Midbrain (tissue), 1 donor: ENCODE results near the gene GRAMD1C.

Source experiments
- DNase-seq: peaks from one replicate; lab custom pipeline; 2025; lab: John Stamatoyannopoulos, UW

The GRAMD1C gene

DNA sequence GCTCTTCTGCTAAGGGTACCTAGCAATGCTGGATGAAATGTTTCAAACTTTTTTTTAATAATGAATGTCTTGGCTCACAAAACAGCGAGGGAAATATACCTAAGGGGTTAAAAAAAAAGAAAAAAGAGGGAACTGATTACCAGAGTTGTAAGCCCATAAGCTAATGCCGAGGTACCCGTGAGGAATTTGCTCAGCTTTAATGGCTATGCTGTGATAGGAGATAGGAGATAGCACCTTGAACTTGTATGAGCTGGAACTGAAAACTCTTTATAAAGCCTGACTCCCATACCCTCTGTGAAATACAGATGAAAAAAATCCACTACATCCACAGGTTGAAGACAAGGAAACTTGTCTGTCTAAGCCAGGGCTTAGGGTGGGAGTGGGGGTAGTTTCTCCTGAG, 13.9 kb downstream of the GRAMD1C start:
- no peak for DNase-seq

GRCh38 chr3:113867506-113867905, 28.9 kb downstream of the GRAMD1C start:
- DNase-seq: no peak

- no peak for DNase-seq
Observed at GRCh38 chr3:113873293-113873692, 34.7 kb downstream of the GRAMD1C start.

GRCh38 chr3:113873814-113874526, 35.4 kb downstream of the GRAMD1C start:
- no peak for DNase-seq

DNA sequence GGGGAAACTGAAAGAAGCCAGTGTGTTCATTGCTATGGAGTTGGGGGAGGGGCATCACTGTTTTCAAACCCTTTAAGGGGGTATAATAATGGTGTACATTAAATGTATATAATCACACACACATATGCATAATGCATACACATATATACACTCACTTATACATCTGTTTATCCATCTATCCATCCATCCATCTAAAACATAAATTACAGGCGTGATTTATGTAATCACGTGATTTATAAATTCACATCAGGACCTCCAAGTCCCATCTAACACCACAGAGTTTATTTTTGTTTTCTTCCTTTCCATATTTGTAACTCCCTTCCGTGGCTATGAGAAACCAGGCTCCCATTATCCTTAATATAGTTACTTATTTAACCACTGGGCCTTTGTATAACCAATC, 39.8 kb downstream of the GRAMD1C start:
- no peak for DNase-seq

GRCh38 chr3:113885050-113885449, 46.5 kb downstream of the GRAMD1C start:
- no peak for DNase-seq

GRCh38 chr3:113890256-113890900, 51.8 kb downstream of the GRAMD1C start:
- no peak for DNase-seq

DNA sequence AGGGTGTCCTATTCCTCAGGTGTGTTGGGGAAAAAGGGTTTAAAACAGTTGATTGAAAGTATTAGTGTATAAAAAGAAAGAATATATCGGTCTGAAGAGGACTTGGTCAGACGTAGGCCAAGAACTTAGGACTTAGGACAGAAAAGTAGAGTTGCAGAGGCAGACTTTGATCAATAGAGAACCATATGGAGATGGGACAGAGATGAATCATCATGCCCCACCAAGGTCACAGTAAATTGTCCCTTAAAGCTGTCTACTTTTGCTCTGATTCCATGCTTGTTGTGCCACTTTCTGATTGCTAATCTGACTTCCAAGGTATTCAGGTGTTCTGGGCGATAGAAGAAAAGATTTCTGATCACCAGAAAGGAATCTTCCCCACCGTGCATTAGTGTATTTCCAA, 56.3 kb downstream of the GRAMD1C start:
- no peak for DNase-seq

- no peak for DNase-seq
Observed at GRCh38 chr3:113895964-113896363, 57.4 kb downstream of the GRAMD1C start.

DNA sequence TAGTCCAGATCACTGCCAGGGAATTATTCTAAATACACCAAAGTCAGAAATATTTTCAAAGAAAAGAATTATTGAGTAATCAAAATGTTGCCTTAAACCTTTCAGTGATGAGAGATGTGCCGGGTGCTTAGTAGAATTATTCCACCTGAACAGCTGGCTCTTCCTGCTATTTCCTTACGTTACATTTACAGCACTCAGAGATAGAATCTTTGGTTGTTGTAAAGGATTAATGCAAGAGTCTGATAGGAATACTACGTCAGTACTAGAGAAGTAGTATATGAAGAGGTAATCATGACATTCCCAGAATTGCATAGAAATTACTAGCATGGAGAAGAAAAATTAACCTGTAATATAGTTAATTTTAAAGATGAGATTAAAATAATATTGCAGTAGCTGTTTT, 58.3 kb downstream of the GRAMD1C start:
- no peak for DNase-seq

DNA sequence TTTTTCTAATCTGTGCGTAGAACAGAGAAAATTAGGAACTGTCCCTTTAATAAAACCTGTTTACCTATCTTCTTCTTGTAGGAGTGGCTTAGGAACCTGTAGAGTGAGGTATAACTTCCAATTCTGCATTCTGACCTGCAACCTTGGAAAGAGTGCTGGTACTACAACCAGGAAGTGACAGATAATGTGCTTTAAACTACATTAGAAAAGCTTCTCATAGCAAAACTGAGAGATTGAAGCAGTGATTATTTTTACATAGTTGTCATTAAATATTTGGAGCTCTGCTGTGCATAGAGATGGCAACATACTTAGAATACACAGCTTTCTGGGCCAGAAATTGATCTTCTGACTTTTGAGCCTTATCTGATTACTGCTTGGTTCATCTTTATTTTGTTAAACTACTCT, 58.8 kb downstream of the GRAMD1C start:
- DNase-seq: no peak

DNA sequence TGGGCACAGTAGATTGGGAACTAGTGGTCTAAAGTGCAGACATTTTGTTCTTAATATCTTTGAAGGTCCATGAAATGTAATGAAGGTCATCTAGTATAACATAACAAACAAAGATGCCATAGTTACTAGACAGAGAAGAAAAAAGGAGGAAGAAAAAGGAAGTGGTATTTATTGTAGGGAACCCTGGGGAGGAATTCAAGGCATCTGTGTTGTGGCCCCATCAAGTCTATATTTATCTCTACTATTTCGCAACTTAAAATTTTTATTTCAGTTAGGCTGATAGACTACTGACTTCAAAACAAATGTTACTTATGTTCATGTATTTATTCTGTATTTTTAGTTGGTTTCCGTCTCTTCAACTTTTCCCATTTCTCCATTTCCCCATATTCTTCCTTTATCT, 60.3 kb downstream of the GRAMD1C start:
- DNase-seq: no peak

DNA sequence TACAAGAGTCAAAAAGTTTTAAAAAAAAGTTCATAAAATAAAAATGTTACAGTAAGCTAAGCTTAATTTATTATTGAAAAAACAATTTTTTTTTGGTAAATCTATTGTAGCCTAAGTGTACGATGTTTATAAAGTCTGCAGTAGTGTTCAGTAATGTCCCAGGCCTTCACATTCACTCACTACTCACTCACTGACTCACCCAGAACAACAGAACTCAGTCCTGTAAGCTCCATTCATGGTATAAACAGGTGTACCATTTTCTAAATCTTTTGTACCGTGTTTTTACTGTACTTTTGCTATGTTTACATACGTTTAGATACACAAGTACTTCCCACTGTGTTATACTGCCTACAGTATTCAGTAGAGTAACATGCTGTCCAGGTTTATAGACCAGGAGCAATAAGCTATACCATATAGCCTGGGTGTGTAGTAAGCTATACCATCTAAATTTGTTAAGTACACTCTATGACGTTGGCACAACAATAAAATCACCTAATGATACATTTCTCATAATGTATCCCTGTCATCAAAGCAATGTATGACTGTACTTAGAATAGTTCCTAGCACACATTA, 68.1 kb downstream of the GRAMD1C start:
- no peak for DNase-seq

- DNase-seq: no peak
Observed at GRCh38 chr3:113908133-113908532, 69.5 kb downstream of the GRAMD1C start.

- no peak for DNase-seq
Observed at GRCh38 chr3:113910966-113911365, 72.4 kb downstream of the GRAMD1C start.

DNA sequence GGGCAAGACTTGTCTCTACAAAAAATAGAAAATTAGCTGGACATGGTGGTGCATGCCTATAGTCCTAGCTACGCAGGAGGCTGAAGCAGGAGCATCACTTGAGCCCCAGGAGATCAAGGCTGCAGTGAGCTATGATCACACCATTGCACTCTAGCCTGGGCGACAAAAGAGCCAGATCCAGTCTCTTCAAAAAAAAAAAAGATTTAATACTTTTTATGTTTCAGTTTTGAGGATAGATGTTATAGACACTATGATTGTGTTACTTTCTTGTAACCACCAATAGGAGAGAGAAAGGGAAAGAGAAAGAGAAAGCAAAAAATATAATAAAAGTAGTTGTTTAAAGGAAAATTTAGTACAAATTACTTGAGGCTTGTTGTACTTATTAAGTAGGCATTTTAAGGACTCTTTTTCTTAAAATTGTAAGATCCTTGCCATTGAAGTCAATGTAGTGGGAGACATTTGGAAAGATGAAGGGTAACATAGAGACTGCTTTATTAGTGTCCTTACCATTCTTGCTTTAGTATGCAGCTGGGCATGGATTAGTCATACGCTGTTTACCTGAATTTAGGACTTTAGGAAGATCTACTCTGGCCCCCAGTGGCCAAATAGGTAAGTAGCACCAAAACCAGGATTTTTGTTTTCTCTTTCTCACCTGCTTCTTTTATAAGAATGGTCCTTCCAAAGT, 74.1 kb downstream of the GRAMD1C start:
- peak; percentile 8 for DNase-seq

- no peak for DNase-seq
Observed at GRCh38 chr3:113914646-113915045, 76.1 kb downstream of the GRAMD1C start.

DNA sequence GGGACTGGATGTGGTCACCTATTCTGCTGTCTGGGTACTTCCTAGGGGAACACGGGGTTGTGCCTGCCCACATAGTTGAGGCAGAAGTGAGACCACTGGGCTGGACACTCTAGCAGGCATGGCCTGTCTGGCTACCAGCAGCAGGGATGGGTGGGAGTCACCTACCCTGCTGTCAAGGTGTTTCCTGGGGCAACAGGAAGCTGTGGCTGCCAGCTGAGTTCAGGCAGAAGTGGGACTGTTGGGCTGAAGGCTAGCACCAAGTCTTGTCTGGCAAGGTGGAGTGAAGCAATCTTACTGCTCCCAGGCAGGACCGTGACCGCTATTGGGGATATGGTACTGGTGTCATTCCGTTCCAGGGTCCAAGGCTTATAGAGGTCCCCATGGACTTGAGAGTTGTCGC, 89.0 kb downstream of the GRAMD1C start:
- DNase-seq: no peak

GRCh38 chr3:113946831-113947230, 108.2 kb downstream of the GRAMD1C start:
- no peak for DNase-seq

DNA sequence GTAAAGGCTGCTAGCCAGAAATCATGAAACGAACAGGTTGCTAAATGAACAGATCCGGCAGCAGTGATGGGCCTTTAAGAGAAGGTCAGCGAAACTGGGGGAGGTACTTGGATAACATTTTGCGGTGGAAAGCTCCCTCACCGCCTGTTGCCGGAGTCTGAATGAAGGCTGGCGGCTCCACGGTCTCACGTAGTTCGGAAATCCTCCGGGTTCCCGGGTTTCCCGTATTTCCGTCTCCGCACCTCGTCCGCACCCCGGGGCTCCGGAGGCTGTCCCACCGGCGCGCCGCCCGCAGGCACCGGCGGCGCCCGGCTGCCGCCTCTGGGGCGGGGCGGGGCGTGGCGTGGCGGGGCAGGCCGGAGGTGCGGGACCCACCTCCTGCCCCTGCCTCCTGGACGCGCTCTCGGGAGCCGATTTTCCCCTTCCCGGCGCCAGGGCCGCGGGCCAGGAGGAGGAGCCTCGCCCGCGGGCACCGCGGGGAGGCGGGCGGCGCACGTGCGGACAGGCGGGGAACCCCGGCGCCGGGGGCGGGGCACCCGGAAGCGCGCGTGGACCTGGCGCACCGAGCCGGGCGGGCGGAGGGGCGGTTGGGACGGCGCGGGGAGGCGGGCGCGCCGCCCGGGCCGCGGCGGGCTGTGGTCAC, 108.9 kb downstream of the GRAMD1C start, which contains the start of gene ZDHHC23:
Gene ZDHHC23 (plus strand): TSS at position 642 of the 643 bp plus-strand sequence. CDS start 790 bp downstream, outside the sequence.
- DNase-seq: peak; percentile 24

GRCh38 chr3:113948015-113948917, 109.7 kb downstream of the GRAMD1C start:
- no peak for DNase-seq
